ENCODE measurements around the gene IGFBP1.

Gene IGFBP1

DNA sequence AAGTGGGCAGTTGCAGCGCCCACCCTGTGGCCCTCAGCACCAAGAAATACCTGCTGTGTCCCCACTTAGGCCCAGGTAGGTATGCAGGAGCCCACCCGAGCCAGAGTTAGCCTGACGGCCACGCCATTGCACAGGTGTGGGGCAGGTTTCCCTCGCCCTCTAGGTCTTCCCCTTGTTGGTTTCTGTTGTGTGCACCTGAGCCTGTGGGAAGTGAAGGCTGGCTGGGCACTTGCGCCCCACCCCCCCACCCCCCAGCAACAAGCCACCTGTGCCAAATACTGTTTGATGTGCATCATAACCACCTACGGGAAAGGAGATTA is 15.3 kb upstream of the IGFBP1 start, which contains the start of gene CCDC201:
CCDC201 (minus strand) TSS at position 48 of the 320 bp plus-strand sequence. CDS start 75 bp downstream, outside the sequence.
- Histone ChIP-seq H3K4me3 (ENCODE audit: insufficient read depth, low read length, poor library complexity, severe bottlenecking) (no peak within 1 kb of the TSS), H3K9ac (ENCODE audit: low read length) (no peak within 1 kb of the TSS), H3K9me2 (replicated peaks; ENCODE audit: insufficient read depth, low read length) (no peaks in the 10 kb centered on the region), H3K27me3 (ENCODE audit: low read length) (no peaks in the 10 kb centered on the region), H3K9me3 (ENCODE audit: insufficient read depth, low read length) (no peaks in the 10 kb centered on the region), H3K79me2 (ENCODE audit: insufficient read depth, low read length) (no peaks in the 10 kb centered on the region), H3K4me2 (ENCODE audit: low read depth, low read length, poor library complexity, severe bottlenecking) (no peak within 1 kb of the TSS), H3K36me3 (ENCODE audit: low read length) (no peaks in the 10 kb centered on the region), H3F3A (ENCODE audit: insufficient read depth) (no peaks in the 10 kb centered on the region), H4K20me1 (ENCODE audit: low read depth, low read length) (no peaks in the 10 kb centered on the region), H3K27ac (ENCODE audit: low read depth, low read length) (no peak within 1 kb of the TSS), H2AFZ (ENCODE audit: low read depth, low read length, severe bottlenecking) (no peak within 1 kb of the TSS)
- TF ChIP-seq EZH2phosphoT487 (conservative IDR thresholded peaks at IDR 0.05; ENCODE audit: low read length) (no peak), CTCF (IDR thresholded peaks at IDR 0.05; ENCODE audit: insufficient read depth, low read length, poor library complexity, severe bottlenecking) (no peak)

GRCh38 chr7:45873355-45873754 is 14.9 kb upstream of the IGFBP1 start:
- no peak for TF ChIP-seq CTCF (IDR thresholded peaks at IDR 0.05; ENCODE audit: insufficient read depth, low read length, poor library complexity, severe bottlenecking)
- no peak for TF ChIP-seq EZH2phosphoT487 (conservative IDR thresholded peaks at IDR 0.05; ENCODE audit: low read length)
- Histone ChIP-seq H3K4me2 (ENCODE audit: low read depth, low read length, poor library complexity, severe bottlenecking) (no peak overlapping the region), H3K9me2 (replicated peaks; ENCODE audit: insufficient read depth, low read length) (no peaks in the 10 kb centered on the region), H3K36me3 (ENCODE audit: low read length) (no peaks in the 10 kb centered on the region), H3K4me3 (ENCODE audit: insufficient read depth, low read length, poor library complexity, severe bottlenecking) (no peak overlapping the region), H3K9ac (ENCODE audit: low read length) (no peak overlapping the region), H2AFZ (ENCODE audit: low read depth, low read length, severe bottlenecking) (no peak overlapping the region), H3K9me3 (ENCODE audit: insufficient read depth, low read length) (no peaks in the 10 kb centered on the region), H3K27me3 (ENCODE audit: low read length) (no peaks in the 10 kb centered on the region), H4K20me1 (ENCODE audit: low read depth, low read length) (no peaks in the 10 kb centered on the region), H3K79me2 (ENCODE audit: insufficient read depth, low read length) (no peaks in the 10 kb centered on the region), H3F3A (ENCODE audit: insufficient read depth) (no peaks in the 10 kb centered on the region), H3K27ac (ENCODE audit: low read depth, low read length) (no peak overlapping the region)

- Histone ChIP-seq H3K27me3 (ENCODE audit: low read length) (no peaks in the 10 kb centered on the region), H2AFZ (ENCODE audit: low read depth, low read length, severe bottlenecking) (no peak overlapping the region), H3K36me3 (ENCODE audit: low read length) (no peaks in the 10 kb centered on the region), H3K27ac (ENCODE audit: low read depth, low read length) (no peak overlapping the region), H3K9ac (ENCODE audit: low read length) (no peak overlapping the region), H3K4me3 (ENCODE audit: insufficient read depth, low read length, poor library complexity, severe bottlenecking) (no peak overlapping the region), H3K79me2 (ENCODE audit: insufficient read depth, low read length) (no peaks in the 10 kb centered on the region), H3K4me2 (ENCODE audit: low read depth, low read length, poor library complexity, severe bottlenecking) (no peak overlapping the region), H4K20me1 (ENCODE audit: low read depth, low read length) (no peaks in the 10 kb centered on the region), H3K9me2 (replicated peaks; ENCODE audit: insufficient read depth, low read length) (no peaks in the 10 kb centered on the region), H3K9me3 (ENCODE audit: insufficient read depth, low read length) (no peaks in the 10 kb centered on the region), H3F3A (ENCODE audit: insufficient read depth) (no peaks in the 10 kb centered on the region)
- TF ChIP-seq EZH2phosphoT487 (conservative IDR thresholded peaks at IDR 0.05; ENCODE audit: low read length) (no peak), CTCF (IDR thresholded peaks at IDR 0.05; ENCODE audit: insufficient read depth, low read length, poor library complexity, severe bottlenecking) (no peak)
These were observed 13.7 kb upstream of the IGFBP1 start for GRCh38 chr7:45874408-45875131.

Data from SU-DHL-6 (cell line).